ENCODE data around the gene GOLM1.
"Not testable (repeated sequence)": the region's sequence is repeated elsewhere in the genome, so short reads cannot be mapped to it uniquely, and the experiment has no call there.

The GOLM1 gene

GRCh38 chr9:86098824-86099700 lies at the start of gene GOLM1:
Gene GOLM1 (minus strand): TSS chr9:86099558. CDS start chr9:86079320, 20,238 bp downstream.
- TF ChIP-seq CTCF (conservative IDR thresholded peaks at IDR 0.05; ENCODE audit: control insufficient read depth, insufficient read depth, low read depth, low read length): no peak
- peak; percentile 48 for DNase-seq (ENCODE audit: low read depth)
- peak within 1 kb of the TSS; percentile 70 for H3K4me3 ChIP-seq (ENCODE audit: control insufficient read depth, low read depth, low read length)

- H3K4me3 ChIP-seq (ENCODE audit: control insufficient read depth, low read depth, low read length): not testable (repeated sequence)
- peak; percentile 5 for DNase-seq (ENCODE audit: low read depth)
Measured at GRCh38 chr9:86146671-86147070, 47.3 kb upstream of the GOLM1 start.

- DNase-seq (ENCODE audit: low read depth): peak; percentile 0
- not testable (repeated sequence) for H3K4me3 ChIP-seq (ENCODE audit: control insufficient read depth, low read depth, low read length)
Measured at GRCh38 chr9:86145960-86146359, 46.6 kb upstream of the GOLM1 start.

GRCh38 chr9:86142973-86143372 lies 43.6 kb upstream of the GOLM1 start:
- no peak overlapping the region for H3K4me3 ChIP-seq (ENCODE audit: control insufficient read depth, low read depth, low read length)
- no peak for DNase-seq (ENCODE audit: low read depth)

GRCh38 chr9:86141843-86142242 lies 42.5 kb upstream of the GOLM1 start:
- TF ChIP-seq CTCF (conservative IDR thresholded peaks at IDR 0.05; ENCODE audit: control insufficient read depth, insufficient read depth, low read depth, low read length): no peak
- no peak for DNase-seq (ENCODE audit: low read depth)
- H3K4me3 ChIP-seq (ENCODE audit: control insufficient read depth, low read depth, low read length): no peak overlapping the region

More at GRCh38 chr9:86142973-86143372, 43.6 kb upstream of the GOLM1 start:
- TF ChIP-seq CTCF (conservative IDR thresholded peaks at IDR 0.05; ENCODE audit: control insufficient read depth, insufficient read depth, low read depth, low read length): no peak

- H3K4me3 ChIP-seq (ENCODE audit: control insufficient read depth, low read depth, low read length): no peak overlapping the region
- no peak for DNase-seq (ENCODE audit: low read depth)
- no peak for TF ChIP-seq CTCF (conservative IDR thresholded peaks at IDR 0.05; ENCODE audit: control insufficient read depth, insufficient read depth, low read depth, low read length)
Measured at GRCh38 chr9:86135371-86135770, 36.0 kb upstream of the GOLM1 start.

GRCh38 chr9:86134361-86134760 lies 35.0 kb upstream of the GOLM1 start:
- TF ChIP-seq CTCF (conservative IDR thresholded peaks at IDR 0.05; ENCODE audit: control insufficient read depth, insufficient read depth, low read depth, low read length): no peak
- no peak for DNase-seq (ENCODE audit: low read depth)
- H3K4me3 ChIP-seq (ENCODE audit: control insufficient read depth, low read depth, low read length): no peak overlapping the region
